HepG2 (cell line): ENCODE data around the gene ARHGAP15.

ENCODE experiments used
- CENPT ChIP-seq: sonication (generic); formaldehyde crosslinking; IDR thresholded peaks from 2 replicates; pipeline ENCODE4 v1.8.0; 2022; ENCODE audit warnings: low read depth, mild to moderate bottlenecking, moderate library complexity, missing genetic modification reagents
- CTCF ChIP-seq: sonication (generic); formaldehyde crosslinking; IDR thresholded peaks from 2 replicates; pipeline ENCODE4 v1.5.0; 2020; ENCODE audit warnings: mild to moderate bottlenecking, missing genetic modification reagents, moderate library complexity
- FOXK1 ChIP-seq: sonication (generic); formaldehyde crosslinking; IDR thresholded peaks from 2 replicates; pipeline ENCODE4 v1.4.0; 2020; ENCODE audit warnings: low read depth, missing genetic modification reagents, borderline replicate concordance
- GPBP1L1 ChIP-seq: sonication (generic); formaldehyde crosslinking; IDR thresholded peaks from 2 replicates; pipeline ENCODE4 v1.5.0; 2020; ENCODE audit warnings: mild to moderate bottlenecking, missing genetic modification reagents
- GTF2F1 ChIP-seq: fragments of 150-350 bp; IDR thresholded peaks from 2 replicates; pipeline ENCODE4 v1.6.1; 2014; ENCODE audit warnings: low read length
- NFE2 ChIP-seq: sonication (generic); formaldehyde crosslinking; IDR thresholded peaks from 2 replicates; pipeline ENCODE4 v1.4.0; 2020; ENCODE audit warnings: missing genetic modification reagents
- REST ChIP-seq, 2 experiments: IDR thresholded peaks; 2 replicates each; pipeline ENCODE4 v1.6.1; 2011 to 2012; ENCODE audit warnings: low read length in 2 of 2, borderline replicate concordance in 1 of 2, low read depth in 1 of 2, mild to moderate bottlenecking in 1 of 2, moderate library complexity in 1 of 2
- RNF219 ChIP-seq: sonication (generic); formaldehyde crosslinking; IDR thresholded peaks from 2 replicates; pipeline ENCODE4 v1.5.0; 2020; ENCODE audit warnings: mild to moderate bottlenecking, missing genetic modification reagents
- TAF15 ChIP-seq: fragments of 200-400 bp; formaldehyde crosslinking; IDR thresholded peaks from one replicate; pipeline ENCODE4 v1.6.1; 2018; ENCODE audit warnings: mild to moderate bottlenecking, low read depth, low read length; ENCODE audit not compliant: poor library complexity, severe bottlenecking
- ZBTB4 ChIP-seq: sonication (generic); formaldehyde crosslinking; IDR thresholded peaks from 2 replicates; pipeline ENCODE4 v1.4.0; 2020; ENCODE audit warnings: missing genetic modification reagents, mild to moderate bottlenecking, borderline replicate concordance
- ZBTB40 ChIP-seq, 2 experiments: fragments of 450-650 bp in 1 of 2; sonication (generic) in 1 of 2; formaldehyde crosslinking in 1 of 2; IDR thresholded peaks; 2 replicates each; pipeline versions ENCODE4 v1.6.1 to v1.8.0; 2016 to 2022; ENCODE audit warnings: antibody characterized with exemption in 1 of 2, mild to moderate bottlenecking in 1 of 2, missing genetic modification reagents in 1 of 2

GRCh38 chr2:143725400-143725799 lies 596.2 kb downstream of the ARHGAP15 start:
- no peak for TF ChIP-seq NFE2 (CRISPR knock-in tag)
- TF ChIP-seq CENPT = no peak
- no peak for TF ChIP-seq ZBTB40 (IDR thresholded peaks at IDR 0.05)
- TF ChIP-seq ZBTB40 (CRISPR knock-in tag; IDR thresholded peaks at IDR 0.05) = no peak
- TF ChIP-seq GPBP1L1 (CRISPR knock-in tag) = no peak
- TF ChIP-seq GTF2F1 = no peak
- TF ChIP-seq REST (IDR thresholded peaks at IDR 0.05; ENCODE audit: borderline replicate concordance in 1 of 2, low read depth in 1 of 2, low read length in 2 of 2) = no peak
- no peak for TF ChIP-seq ZBTB4 (CRISPR knock-in tag)
- no peak for TF ChIP-seq RNF219
- no peak for TF ChIP-seq TAF15
- TF ChIP-seq CTCF (CRISPR knock-in tag) = no peak
- no peak for TF ChIP-seq FOXK1
